ENCODE measurements around the gene TTC12. TPM values are rescaled to one million over a fixed set of nuclear protein-coding genes. Genes with fewer than 3 reads are reported as not detected.

TTC12 gene
- 12.2 and 28.2 TPM in 2 replicates for total RNA-seq

- peak; percentile 65 for DNase-seq (ENCODE audit: low read depth)
Measured at GRCh38 chr11:113314389-113315301, at the start of gene TTC12. Gene TTC12, plus strand, starts transcription at chr11:113314583. Its CDS starts 1,675 bp downstream, at chr11:113316258.

- no peak for DNase-seq (ENCODE audit: low read depth)
Measured at GRCh38 chr11:113265362-113265761, 49.0 kb upstream of the TTC12 start.

- no peak for DNase-seq (ENCODE audit: low read depth)
Measured at GRCh38 chr11:113267493-113267892, 46.9 kb upstream of the TTC12 start.

GRCh38 chr11:113269096-113269495 is 45.3 kb upstream of the TTC12 start:
- no peak for DNase-seq (ENCODE audit: low read depth)

GRCh38 chr11:113269636-113270035 is 44.7 kb upstream of the TTC12 start:
- DNase-seq (ENCODE audit: low read depth), result no peak

- no peak for DNase-seq (ENCODE audit: low read depth)
Measured at GRCh38 chr11:113270080-113270479, 44.3 kb upstream of the TTC12 start.

- no peak for DNase-seq (ENCODE audit: low read depth)
Measured at GRCh38 chr11:113271551-113272245, 42.7 kb upstream of the TTC12 start.

- no peak for DNase-seq (ENCODE audit: low read depth)
Measured at GRCh38 chr11:113272281-113272680, 42.1 kb upstream of the TTC12 start.

- no peak for DNase-seq (ENCODE audit: low read depth)
Measured at GRCh38 chr11:113272927-113273615, 41.3 kb upstream of the TTC12 start.

GRCh38 chr11:113273720-113274119 is 40.7 kb upstream of the TTC12 start:
- no peak for DNase-seq (ENCODE audit: low read depth)

GRCh38 chr11:113274713-113275582 is 39.4 kb upstream of the TTC12 start:
- DNase-seq (ENCODE audit: low read depth), result no peak

GRCh38 chr11:113275602-113276001 is 38.8 kb upstream of the TTC12 start:
- no peak for DNase-seq (ENCODE audit: low read depth)

- no peak for DNase-seq (ENCODE audit: low read depth)
Measured at GRCh38 chr11:113276466-113276865, 37.9 kb upstream of the TTC12 start.

GRCh38 chr11:113277907-113278306 is 36.5 kb upstream of the TTC12 start:
- no peak for DNase-seq (ENCODE audit: low read depth)

- no peak for DNase-seq (ENCODE audit: low read depth)
Measured at GRCh38 chr11:113278481-113278880, 35.9 kb upstream of the TTC12 start.

- DNase-seq (ENCODE audit: low read depth), result no peak
Measured at GRCh38 chr11:113278925-113279324, 35.5 kb upstream of the TTC12 start.

- no peak for DNase-seq (ENCODE audit: low read depth)
Measured at GRCh38 chr11:113279591-113279990, 34.8 kb upstream of the TTC12 start.

GRCh38 chr11:113281052-113281725 is 33.2 kb upstream of the TTC12 start:
- no peak for DNase-seq (ENCODE audit: low read depth)

- DNase-seq (ENCODE audit: low read depth), result no peak
Measured at GRCh38 chr11:113282898-113283437, 31.4 kb upstream of the TTC12 start.

GRCh38 chr11:113283881-113284280 is 30.5 kb upstream of the TTC12 start:
- DNase-seq (ENCODE audit: low read depth), result no peak

- no peak for DNase-seq (ENCODE audit: low read depth)
Measured at GRCh38 chr11:113286009-113286408, 28.4 kb upstream of the TTC12 start.
